GM23338 (cell line): Measurements from ENCODE around the gene FKBP8. TPM values are rescaled to one million over a fixed set of nuclear protein-coding genes. Genes with fewer than 3 reads are reported as not detected.
"Not testable (repeated sequence)": the region's sequence is repeated elsewhere in the genome, so short reads cannot be mapped to it uniquely, and the experiment has no call there.

Experiments used
- ATAC-seq: fragments of 200-7000 bp; cut with Tn5 transposase; 3 replicates; pipeline ENCODE4 v1.9.1; 2020
- DNase-seq: peaks from one replicate; pipeline ENCODE4 v3.0.0-alpha.2; 2015; ENCODE audit warnings: low spot score
- H2AFZ ChIP-seq: fragments of 200-600 bp; sonication (generic); 2 replicates; pipeline ENCODE4 v1.8.0; 2016; ENCODE audit warnings: antibody characterized with exemption, mild to moderate bottlenecking, moderate library complexity
- H3F3A ChIP-seq: fragments of 200-600 bp; sonication (generic); replicated peaks from 2 replicates; pipeline ENCODE4 v1.8.0; 2017; ENCODE audit warnings: antibody characterized with exemption, mixed run types, low read depth
- H3K27ac ChIP-seq: fragments of 200-600 bp; sonication (generic); 2 replicates; pipeline ENCODE4 v1.6.1; 2016; ENCODE audit warnings: low read depth
- H3K27me3 ChIP-seq: fragments of 200-600 bp; sonication (generic); 2 replicates; pipeline ENCODE4 v1.8.0; 2016; ENCODE audit warnings: mild to moderate bottlenecking, mixed run types, moderate library complexity; ENCODE audit not compliant: insufficient read depth
- H3K36me3 ChIP-seq: fragments of 200-600 bp; sonication (generic); 2 replicates; pipeline ENCODE4 v1.8.0; 2016; ENCODE audit warnings: mild to moderate bottlenecking; ENCODE audit not compliant: insufficient read depth
- H3K4me1 ChIP-seq: fragments of 200-600 bp; sonication (generic); 2 replicates; pipeline ENCODE4 v1.8.0; 2016; ENCODE audit warnings: mild to moderate bottlenecking, moderate library complexity; ENCODE audit not compliant: insufficient read depth
- H3K4me2 ChIP-seq: fragments of 200-600 bp; sonication (generic); 2 replicates; pipeline ENCODE4 v1.7.1; 2017; ENCODE audit warnings: mixed run types
- H3K4me3 ChIP-seq: fragments of 200-600 bp; sonication (generic); 2 replicates; pipeline ENCODE4 v1.6.1; 2016; ENCODE audit warnings: mixed run types
- H3K79me2 ChIP-seq: fragments of 200-600 bp; sonication (generic); replicated peaks from 2 replicates; pipeline ENCODE4 v1.8.0; 2017; ENCODE audit warnings: mild to moderate bottlenecking; ENCODE audit not compliant: insufficient read depth
- H3K9me2 ChIP-seq: fragments of 200-600 bp; sonication (generic); 2 replicates; pipeline ENCODE4 v1.8.0; 2017; ENCODE audit not compliant: insufficient read depth
- H4K20me1 ChIP-seq: fragments of 200-600 bp; sonication (generic); replicated peaks from 2 replicates; pipeline ENCODE4 v1.8.0; 2017; ENCODE audit warnings: mild to moderate bottlenecking; ENCODE audit not compliant: insufficient read depth
- H3K27ac Mint-ChIP-seq: 2 replicates; pipeline ENCODE4 v1.8.0; 2020; ENCODE audit warnings: inconsistent platforms, mild to moderate bottlenecking, moderate library complexity, mixed read lengths
- H3K27me3 Mint-ChIP-seq: 3 replicates; pipeline ENCODE4 v1.8.0; 2022; ENCODE audit warnings: low read depth, mild to moderate bottlenecking, moderate library complexity, mixed read lengths, inconsistent platforms; ENCODE audit not compliant: insufficient read depth, poor library complexity
- H3K36me3 Mint-ChIP-seq: 3 replicates; pipeline ENCODE4 v1.8.0; 2021; ENCODE audit warnings: low read depth, mild to moderate bottlenecking, inconsistent platforms, moderate library complexity, mixed read lengths
- H3K4me1 Mint-ChIP-seq: 3 replicates; pipeline ENCODE4 v1.8.0; 2020; ENCODE audit warnings: mild to moderate bottlenecking, inconsistent platforms, mixed read lengths
- H3K4me3 Mint-ChIP-seq: 3 replicates; pipeline ENCODE4 v1.8.0; 2021; ENCODE audit warnings: moderate library complexity, mild to moderate bottlenecking, inconsistent platforms, mixed read lengths
- H3K9me3 Mint-ChIP-seq: 3 replicates; pipeline ENCODE4 v1.8.0; 2020; ENCODE audit warnings: moderate library complexity, mild to moderate bottlenecking, inconsistent platforms, mixed read lengths
- CREB1 ChIP-seq: fragments of 250-450 bp; sonication (Bioruptor Pico); IDR thresholded peaks from 2 replicates; pipeline ENCODE4 v1.5.0; 2020; ENCODE audit warnings: low read depth, mild to moderate bottlenecking, moderate library complexity
- EZH2 ChIP-seq: fragments of 200-600 bp; sonication (generic); IDR thresholded peaks from one replicate; pipeline ENCODE4 v1.8.0; 2017; ENCODE audit warnings: antibody characterized with exemption, mild to moderate bottlenecking, low read depth; ENCODE audit not compliant: unreplicated experiment
- EZH2phosphoT487 ChIP-seq: fragments of 200-600 bp; sonication (generic); IDR thresholded peaks from one replicate; pipeline ENCODE4 v1.8.1; 2018; ENCODE audit warnings: antibody characterized with exemption; ENCODE audit not compliant: unreplicated experiment
- JUNB ChIP-seq: IDR thresholded peaks from one replicate; pipeline ENCODE4 v1.6.1; 2016; ENCODE audit warnings: antibody characterized with exemption; ENCODE audit not compliant: unreplicated experiment
- POLR2AphosphoS5 ChIP-seq: IDR thresholded peaks from 2 replicates; pipeline ENCODE4 v1.6.1; 2016; ENCODE audit warnings: antibody characterized with exemption, low read depth
- STAT1 ChIP-seq: IDR thresholded peaks from one replicate; pipeline ENCODE4 v1.6.1; 2016; ENCODE audit warnings: antibody characterized with exemption; ENCODE audit not compliant: unreplicated experiment
- ZNF114 ChIP-seq: fragments of 250-450 bp; sonication (Bioruptor Pico); IDR thresholded peaks from 2 replicates; pipeline ENCODE4 v1.5.0; 2020; ENCODE audit warnings: mild to moderate bottlenecking, moderate library complexity
- ZNF331 ChIP-seq: fragments of 250-450 bp; sonication (Bioruptor Pico); IDR thresholded peaks from 2 replicates; pipeline ENCODE4 v1.5.0; 2020; ENCODE audit warnings: low read depth, mild to moderate bottlenecking, moderate library complexity
- polyA plus RNA-seq: library from polyadenylated mRNA; unstranded; fragments of >200 nt; fragmentation: Nextera tagmentation; extraction: Ambion mirVana; gene quantifications from 2 replicates; pipeline ENCODE4 v1.2.1, GENCODE V29; 2016
- total RNA-seq: library from RNA; depleted of rRNA; stranded (reverse); fragments of >200 nt; shearing (Covaris generic); gene quantifications from 2 replicates; pipeline ENCODE4 v1.2.3, GENCODE V29; 2014
- TF ChIP-seq, protein P1 (sequence below): IDR thresholded peaks from 2 replicates; pipeline ENCODE4 v1.6.1; 2016; ENCODE audit warnings: antibody characterized with exemption
- TF ChIP-seq, protein P2 (sequence below): fragments of 250-450 bp; sonication (Bioruptor Pico); IDR thresholded peaks from 2 replicates; pipeline ENCODE4 v1.5.0; 2020; ENCODE audit warnings: mild to moderate bottlenecking, moderate library complexity

FKBP8 gene
- total and polyA plus RNA-seq, 2 experiments from 2014 or later: 158 to 367 TPM

DNA sequence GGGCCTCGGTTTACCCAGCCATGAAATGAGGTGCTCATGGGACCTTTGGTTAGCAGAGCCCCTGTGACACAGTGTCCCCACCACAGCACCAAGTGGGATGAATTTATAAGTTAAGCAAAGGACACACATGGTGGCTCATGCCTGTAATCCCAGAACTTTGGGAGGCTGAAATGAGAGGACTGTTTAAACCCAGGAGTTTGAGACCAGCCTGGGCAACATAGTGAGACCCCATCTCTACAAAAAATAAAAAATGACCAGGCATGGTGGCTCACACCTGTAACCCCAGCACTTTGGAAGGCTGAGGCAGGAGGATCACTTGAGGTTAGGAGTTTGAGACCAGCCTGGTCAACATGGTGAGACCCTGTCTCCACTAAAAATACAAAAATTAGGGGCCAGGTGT, 3.2 kb downstream of the FKBP8 start:
- H3K9me2 ChIP-seq, H4K20me1 ChIP-seq, H2AFZ ChIP-seq, H3K27me3 Mint-ChIP-seq, H3K27ac Mint-ChIP-seq, H3K9me3 Mint-ChIP-seq, H3K4me1 ChIP-seq, H3K27me3 ChIP-seq, H3K79me2 ChIP-seq, H3K27ac ChIP-seq, H3K4me2 ChIP-seq, H3K4me3 Mint-ChIP-seq, ATAC-seq, DNase-seq, H3K4me3 ChIP-seq: not testable (repeated sequence)
- Mint-ChIP-seq H3K36me3 (peaks cover 67% of the 10 kb centered on the region), H3K4me1 (peaks cover 10% of the 10 kb centered on the region)
- Histone ChIP-seq H3K36me3 (peaks cover 19% of the 10 kb centered on the region), H3F3A (peaks cover 23% of the 10 kb centered on the region)

DNA sequence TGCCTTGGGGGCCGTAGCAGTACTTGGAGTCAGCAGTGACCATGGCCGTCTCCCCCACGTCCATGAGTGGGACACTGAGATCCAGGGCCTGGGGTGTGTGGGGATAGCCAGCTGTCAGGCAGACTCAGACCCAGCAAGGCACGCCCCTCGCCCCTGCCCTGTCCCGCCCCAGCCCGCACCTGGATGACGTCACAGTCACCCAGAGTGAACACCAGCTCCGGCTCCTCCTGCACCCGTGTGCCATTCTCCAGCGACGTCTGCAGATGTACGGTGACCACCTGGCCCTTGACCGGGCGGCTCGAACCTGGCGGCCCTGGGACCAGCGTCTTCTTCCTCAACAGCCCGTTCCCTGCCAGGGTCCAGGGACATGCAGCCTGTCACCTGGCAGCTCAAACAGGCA, 4.0 kb downstream of the FKBP8 start:
- no peaks in the 10 kb centered on the region for H3K9me2 ChIP-seq
- no peak overlapping the region for H3K27ac Mint-ChIP-seq
- no peak overlapping the region for H2AFZ ChIP-seq

DNA sequence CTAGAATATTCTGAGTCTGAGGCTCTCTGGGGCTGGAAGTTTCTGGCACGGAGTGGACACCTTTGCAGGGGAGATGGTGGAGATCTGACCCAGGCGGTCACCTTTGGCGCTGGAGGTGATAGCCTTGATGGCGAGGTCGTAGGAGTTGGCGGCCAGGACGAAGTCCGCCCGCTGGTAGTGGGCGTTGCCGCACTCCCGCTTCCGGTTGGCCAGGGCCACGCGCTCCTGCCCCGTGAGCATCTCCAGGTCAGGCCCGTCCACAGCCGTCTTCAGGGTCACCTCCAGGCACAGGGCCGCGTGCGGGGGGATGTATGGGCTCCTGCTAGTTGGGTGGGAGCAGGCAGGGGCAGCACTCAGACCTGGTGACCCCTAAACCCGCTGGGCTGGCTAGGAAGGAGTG, 5.3 kb downstream of the FKBP8 start:
- Histone ChIP-seq H3K4me2 (no peak overlapping the region), H2AFZ (no peak overlapping the region), H4K20me1 (no peaks in the 10 kb centered on the region; the same call in 1 of the 2 replicates), H3K27me3 (no peaks in the 10 kb centered on the region), H3K4me1 (no peaks in the 10 kb centered on the region), H3K79me2 (peaks cover 9% of the 10 kb centered on the region), H3F3A (peaks cover 19% of the 10 kb centered on the region), H3K36me3 (peaks cover 19% of the 10 kb centered on the region), H3K9me2 (no peaks in the 10 kb centered on the region), H3K27ac (no peak overlapping the region), H3K4me3 (no peak overlapping the region)
- no peak overlapping the region for H3K4me3 Mint-ChIP-seq
- peaks cover 7% of the 10 kb centered on the region for H3K27me3 Mint-ChIP-seq
- no peak overlapping the region for H3K27ac Mint-ChIP-seq
- peaks cover 3% of the 10 kb centered on the region; the same call in 1 of the 3 replicates for H3K4me1 Mint-ChIP-seq
- ATAC-seq (no peak), DNase-seq (no peak)
- peaks cover 73% of the 10 kb centered on the region for H3K36me3 Mint-ChIP-seq
- no peaks in the 10 kb centered on the region; the same call in 2 of the 3 replicates for H3K9me3 Mint-ChIP-seq
- no peak for TF ChIP-seq POLR2AphosphoS5
- TF ChIP-seq STAT1: no peak
- no peak for TF ChIP-seq EZH2phosphoT487
- no peak for TF ChIP-seq ZNF331 (CRISPR knock-in tag)
- TF ChIP-seq, protein P1, sequence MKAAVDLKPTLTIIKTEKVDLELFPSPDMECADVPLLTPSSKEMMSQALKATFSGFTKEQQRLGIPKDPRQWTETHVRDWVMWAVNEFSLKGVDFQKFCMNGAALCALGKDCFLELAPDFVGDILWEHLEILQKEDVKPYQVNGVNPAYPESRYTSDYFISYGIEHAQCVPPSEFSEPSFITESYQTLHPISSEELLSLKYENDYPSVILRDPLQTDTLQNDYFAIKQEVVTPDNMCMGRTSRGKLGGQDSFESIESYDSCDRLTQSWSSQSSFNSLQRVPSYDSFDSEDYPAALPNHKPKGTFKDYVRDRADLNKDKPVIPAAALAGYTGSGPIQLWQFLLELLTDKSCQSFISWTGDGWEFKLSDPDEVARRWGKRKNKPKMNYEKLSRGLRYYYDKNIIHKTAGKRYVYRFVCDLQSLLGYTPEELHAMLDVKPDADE: no peak
- TF ChIP-seq EZH2: no peak
- TF ChIP-seq JUNB: no peak
- no peak for TF ChIP-seq CREB1
- TF ChIP-seq, protein P2, sequence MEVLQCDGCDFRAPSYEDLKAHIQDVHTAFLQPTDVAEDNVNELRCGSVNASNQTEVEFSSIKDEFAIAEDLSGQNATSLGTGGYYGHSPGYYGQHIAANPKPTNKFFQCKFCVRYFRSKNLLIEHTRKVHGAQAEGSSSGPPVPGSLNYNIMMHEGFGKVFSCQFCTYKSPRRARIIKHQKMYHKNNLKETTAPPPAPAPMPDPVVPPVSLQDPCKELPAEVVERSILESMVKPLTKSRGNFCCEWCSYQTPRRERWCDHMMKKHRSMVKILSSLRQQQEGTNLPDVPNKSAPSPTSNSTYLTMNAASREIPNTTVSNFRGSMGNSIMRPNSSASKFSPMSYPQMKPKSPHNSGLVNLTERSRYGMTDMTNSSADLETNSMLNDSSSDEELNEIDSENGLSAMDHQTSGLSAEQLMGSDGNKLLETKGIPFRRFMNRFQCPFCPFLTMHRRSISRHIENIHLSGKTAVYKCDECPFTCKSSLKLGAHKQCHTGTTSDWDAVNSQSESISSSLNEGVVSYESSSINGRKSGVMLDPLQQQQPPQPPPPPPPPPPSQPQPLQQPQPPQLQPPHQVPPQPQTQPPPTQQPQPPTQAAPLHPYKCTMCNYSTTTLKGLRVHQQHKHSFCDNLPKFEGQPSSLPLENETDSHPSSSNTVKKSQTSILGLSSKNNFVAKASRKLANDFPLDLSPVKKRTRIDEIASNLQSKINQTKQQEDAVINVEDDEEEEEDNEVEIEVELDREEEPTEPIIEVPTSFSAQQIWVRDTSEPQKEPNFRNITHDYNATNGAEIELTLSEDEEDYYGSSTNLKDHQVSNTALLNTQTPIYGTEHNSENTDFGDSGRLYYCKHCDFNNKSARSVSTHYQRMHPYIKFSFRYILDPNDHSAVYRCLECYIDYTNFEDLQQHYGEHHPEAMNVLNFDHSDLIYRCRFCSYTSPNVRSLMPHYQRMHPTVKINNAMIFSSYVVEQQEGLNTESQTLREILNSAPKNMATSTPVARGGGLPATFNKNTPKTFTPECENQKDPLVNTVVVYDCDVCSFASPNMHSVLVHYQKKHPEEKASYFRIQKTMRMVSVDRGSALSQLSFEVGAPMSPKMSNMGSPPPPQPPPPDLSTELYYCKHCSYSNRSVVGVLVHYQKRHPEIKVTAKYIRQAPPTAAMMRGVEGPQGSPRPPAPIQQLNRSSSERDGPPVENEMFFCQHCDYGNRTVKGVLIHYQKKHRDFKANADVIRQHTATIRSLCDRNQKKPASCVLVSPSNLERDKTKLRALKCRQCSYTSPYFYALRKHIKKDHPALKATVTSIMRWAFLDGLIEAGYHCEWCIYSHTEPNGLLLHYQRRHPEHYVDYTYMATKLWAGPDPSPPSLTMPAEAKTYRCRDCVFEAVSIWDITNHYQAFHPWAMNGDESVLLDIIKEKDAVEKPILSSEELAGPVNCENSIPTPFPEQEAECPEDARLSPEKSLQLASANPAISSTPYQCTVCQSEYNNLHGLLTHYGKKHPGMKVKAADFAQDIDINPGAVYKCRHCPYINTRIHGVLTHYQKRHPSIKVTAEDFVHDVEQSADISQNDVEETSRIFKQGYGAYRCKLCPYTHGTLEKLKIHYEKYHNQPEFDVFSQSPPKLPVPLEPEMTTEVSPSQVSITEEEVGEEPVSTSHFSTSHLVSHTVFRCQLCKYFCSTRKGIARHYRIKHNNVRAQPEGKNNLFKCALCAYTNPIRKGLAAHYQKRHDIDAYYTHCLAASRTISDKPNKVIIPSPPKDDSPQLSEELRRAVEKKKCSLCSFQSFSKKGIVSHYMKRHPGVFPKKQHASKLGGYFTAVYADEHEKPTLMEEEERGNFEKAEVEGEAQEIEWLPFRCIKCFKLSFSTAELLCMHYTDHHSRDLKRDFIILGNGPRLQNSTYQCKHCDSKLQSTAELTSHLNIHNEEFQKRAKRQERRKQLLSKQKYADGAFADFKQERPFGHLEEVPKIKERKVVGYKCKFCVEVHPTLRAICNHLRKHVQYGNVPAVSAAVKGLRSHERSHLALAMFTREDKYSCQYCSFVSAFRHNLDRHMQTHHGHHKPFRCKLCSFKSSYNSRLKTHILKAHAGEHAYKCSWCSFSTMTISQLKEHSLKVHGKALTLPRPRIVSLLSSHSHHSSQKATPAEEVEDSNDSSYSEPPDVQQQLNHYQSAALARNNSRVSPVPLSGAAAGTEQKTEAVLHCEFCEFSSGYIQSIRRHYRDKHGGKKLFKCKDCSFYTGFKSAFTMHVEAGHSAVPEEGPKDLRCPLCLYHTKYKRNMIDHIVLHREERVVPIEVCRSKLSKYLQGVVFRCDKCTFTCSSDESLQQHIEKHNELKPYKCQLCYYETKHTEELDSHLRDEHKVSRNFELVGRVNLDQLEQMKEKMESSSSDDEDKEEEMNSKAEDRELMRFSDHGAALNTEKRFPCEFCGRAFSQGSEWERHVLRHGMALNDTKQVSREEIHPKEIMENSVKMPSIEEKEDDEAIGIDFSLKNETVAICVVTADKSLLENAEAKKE (CRISPR knock-in tag): no peak

More for the DNA sequence above, 4.0 kb downstream of the FKBP8 start:
- peaks cover 10% of the 10 kb centered on the region for H3K4me1 Mint-ChIP-seq
- no peaks in the 10 kb centered on the region for H3K4me1 ChIP-seq
- H3K27me3 ChIP-seq: no peaks in the 10 kb centered on the region
- H3F3A ChIP-seq: peaks cover 23% of the 10 kb centered on the region
- H3K4me3 ChIP-seq: no peak overlapping the region
- peaks cover 19% of the 10 kb centered on the region for H3K36me3 ChIP-seq
- no peak for DNase-seq
- H3K4me3 Mint-ChIP-seq: no peak overlapping the region
- no peaks in the 10 kb centered on the region; the same call in 1 of the 2 replicates for H4K20me1 ChIP-seq
- no peak for TF ChIP-seq ZNF114 (CRISPR knock-in tag)
- H3K4me2 ChIP-seq: no peak overlapping the region
- H3K36me3 Mint-ChIP-seq: peaks cover 70% of the 10 kb centered on the region
- no peaks in the 10 kb centered on the region; the same call in 2 of the 3 replicates for H3K9me3 Mint-ChIP-seq
- no peak overlapping the region for H3K27ac ChIP-seq
- no peak for ATAC-seq
- peaks cover 9% of the 10 kb centered on the region for H3K79me2 ChIP-seq
- peaks cover 5% of the 10 kb centered on the region for H3K27me3 Mint-ChIP-seq
